ENCODE data around the gene DALRD3. TPM values are rescaled to one million over a fixed set of nuclear protein-coding genes. Genes with fewer than 3 reads are reported as not detected.

DALRD3 gene
- total and polyA plus RNA-seq, 4 donors, result 7.9 to 10.6 (median 9.3) TPM

GRCh38 chr3:49025793-49026520 lies 7.6 kb upstream of the DALRD3 start:
- H3K9ac ChIP-seq (ENCODE audit: low read depth in 1 of 2, low read length in 2 of 2), result no peak overlapping the region
- 94% methylated on average over 8 of the region's 8 CpGs for WGBS
- peaks cover 6 to 33% (median 25%) of the 10 kb centered on the region in 4 donors for H3K4me1 ChIP-seq (ENCODE audit: control insufficient read depth in 4 of 4, insufficient read depth in 4 of 4, low read length in 3 of 4)
- H3K4me3 ChIP-seq (ENCODE audit: low read depth in 1 of 3, low read length in 3 of 3), result no peak overlapping the region
- H3K27ac ChIP-seq (ENCODE audit: low read depth in 1 of 2, low read length in 2 of 2), result no peak overlapping the region
- peaks cover 0 to 34% (median 22%) of the 10 kb centered on the region in 4 donors for H3K36me3 ChIP-seq (ENCODE audit: control insufficient read depth in 4 of 4, insufficient read depth in 3 of 4, low read depth in 1 of 4, low read length in 3 of 4)
- DNase-seq (ENCODE audit: low spot score), result no peak
- no peak for TF ChIP-seq FOXA1 (IDR thresholded peaks at IDR 0.05)
- TF ChIP-seq, protein P1, sequence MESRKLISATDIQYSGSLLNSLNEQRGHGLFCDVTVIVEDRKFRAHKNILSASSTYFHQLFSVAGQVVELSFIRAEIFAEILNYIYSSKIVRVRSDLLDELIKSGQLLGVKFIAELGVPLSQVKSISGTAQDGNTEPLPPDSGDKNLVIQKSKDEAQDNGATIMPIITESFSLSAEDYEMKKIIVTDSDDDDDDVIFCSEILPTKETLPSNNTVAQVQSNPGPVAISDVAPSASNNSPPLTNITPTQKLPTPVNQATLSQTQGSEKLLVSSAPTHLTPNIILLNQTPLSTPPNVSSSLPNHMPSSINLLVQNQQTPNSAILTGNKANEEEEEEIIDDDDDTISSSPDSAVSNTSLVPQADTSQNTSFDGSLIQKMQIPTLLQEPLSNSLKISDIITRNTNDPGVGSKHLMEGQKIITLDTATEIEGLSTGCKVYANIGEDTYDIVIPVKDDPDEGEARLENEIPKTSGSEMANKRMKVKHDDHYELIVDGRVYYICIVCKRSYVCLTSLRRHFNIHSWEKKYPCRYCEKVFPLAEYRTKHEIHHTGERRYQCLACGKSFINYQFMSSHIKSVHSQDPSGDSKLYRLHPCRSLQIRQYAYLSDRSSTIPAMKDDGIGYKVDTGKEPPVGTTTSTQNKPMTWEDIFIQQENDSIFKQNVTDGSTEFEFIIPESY (IDR thresholded peaks at IDR 0.05), result no peak
- no peak for TF ChIP-seq SP1 (IDR thresholded peaks at IDR 0.05)
- TF ChIP-seq, protein P2, sequence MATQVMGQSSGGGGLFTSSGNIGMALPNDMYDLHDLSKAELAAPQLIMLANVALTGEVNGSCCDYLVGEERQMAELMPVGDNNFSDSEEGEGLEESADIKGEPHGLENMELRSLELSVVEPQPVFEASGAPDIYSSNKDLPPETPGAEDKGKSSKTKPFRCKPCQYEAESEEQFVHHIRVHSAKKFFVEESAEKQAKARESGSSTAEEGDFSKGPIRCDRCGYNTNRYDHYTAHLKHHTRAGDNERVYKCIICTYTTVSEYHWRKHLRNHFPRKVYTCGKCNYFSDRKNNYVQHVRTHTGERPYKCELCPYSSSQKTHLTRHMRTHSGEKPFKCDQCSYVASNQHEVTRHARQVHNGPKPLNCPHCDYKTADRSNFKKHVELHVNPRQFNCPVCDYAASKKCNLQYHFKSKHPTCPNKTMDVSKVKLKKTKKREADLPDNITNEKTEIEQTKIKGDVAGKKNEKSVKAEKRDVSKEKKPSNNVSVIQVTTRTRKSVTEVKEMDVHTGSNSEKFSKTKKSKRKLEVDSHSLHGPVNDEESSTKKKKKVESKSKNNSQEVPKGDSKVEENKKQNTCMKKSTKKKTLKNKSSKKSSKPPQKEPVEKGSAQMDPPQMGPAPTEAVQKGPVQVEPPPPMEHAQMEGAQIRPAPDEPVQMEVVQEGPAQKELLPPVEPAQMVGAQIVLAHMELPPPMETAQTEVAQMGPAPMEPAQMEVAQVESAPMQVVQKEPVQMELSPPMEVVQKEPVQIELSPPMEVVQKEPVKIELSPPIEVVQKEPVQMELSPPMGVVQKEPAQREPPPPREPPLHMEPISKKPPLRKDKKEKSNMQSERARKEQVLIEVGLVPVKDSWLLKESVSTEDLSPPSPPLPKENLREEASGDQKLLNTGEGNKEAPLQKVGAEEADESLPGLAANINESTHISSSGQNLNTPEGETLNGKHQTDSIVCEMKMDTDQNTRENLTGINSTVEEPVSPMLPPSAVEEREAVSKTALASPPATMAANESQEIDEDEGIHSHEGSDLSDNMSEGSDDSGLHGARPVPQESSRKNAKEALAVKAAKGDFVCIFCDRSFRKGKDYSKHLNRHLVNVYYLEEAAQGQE (IDR thresholded peaks at IDR 0.05), result no peak
- TF ChIP-seq TAF1 (conservative IDR thresholded peaks at IDR 0.05), result no peak
- no peak for TF ChIP-seq GABPA (IDR thresholded peaks at IDR 0.05 in 1 of 2, conservative IDR thresholded peaks at IDR 0.05 in 1 of 2)
- no peak for TF ChIP-seq RXRA (IDR thresholded peaks at IDR 0.05)
- TF ChIP-seq HNF4A (conservative IDR thresholded peaks at IDR 0.05), result no peak
- H3K27me3 ChIP-seq (ENCODE audit: control insufficient read depth in 4 of 4, insufficient read depth in 4 of 4, low read length in 3 of 4), result no peaks in the 10 kb centered on the region
- H3K9me3 ChIP-seq (ENCODE audit: control insufficient read depth in 4 of 4, low read length in 3 of 4), result no peaks in the 10 kb centered on the region

DNA sequence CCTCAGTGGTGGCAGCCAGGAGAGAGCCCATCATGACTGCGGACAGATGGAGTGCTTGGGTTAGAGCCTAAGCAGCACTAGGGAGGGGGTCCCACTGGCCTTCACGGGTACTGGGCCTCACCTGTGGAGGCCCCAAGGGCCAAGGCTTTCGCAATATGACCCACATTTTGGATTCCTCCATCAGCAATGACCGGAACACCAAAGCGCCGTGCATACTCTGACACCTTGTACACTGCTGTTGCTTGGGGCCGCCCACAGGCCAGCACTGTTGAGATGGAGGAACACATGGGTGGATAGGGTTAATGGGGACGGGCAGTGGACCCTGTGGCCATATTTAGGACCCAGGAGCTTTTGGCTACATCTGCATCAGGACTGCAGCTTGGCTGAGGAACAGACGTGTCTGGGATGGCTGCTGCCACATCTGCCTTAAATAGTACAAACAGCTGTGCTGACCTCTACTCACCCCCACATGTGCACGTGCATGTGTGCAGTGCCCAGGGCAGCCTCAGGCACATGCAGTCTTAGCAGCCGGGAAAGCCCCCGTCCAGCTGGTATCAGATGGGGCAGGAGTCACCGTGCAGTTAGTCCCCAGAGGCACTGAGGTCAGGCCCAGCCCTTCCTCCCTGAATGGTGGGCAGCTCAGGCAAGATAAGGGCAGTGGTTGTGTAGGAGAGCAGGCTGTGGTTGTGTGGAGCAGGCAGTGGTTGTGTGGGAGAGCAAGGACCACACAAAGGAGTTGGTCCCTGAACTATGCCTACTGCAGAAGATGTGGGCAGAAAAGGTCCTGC lies 6.8 kb upstream of the DALRD3 start:
- Histone ChIP-seq H3K4me1 (ENCODE audit: control insufficient read depth in 4 of 4, insufficient read depth in 4 of 4, low read length in 3 of 4) (peaks cover 9 to 38% (median 29%) of the 10 kb centered on the region in 4 donors), H3K9ac (ENCODE audit: low read depth in 1 of 2, low read length in 2 of 2) (no peak overlapping the region), H3K27me3 (ENCODE audit: control insufficient read depth in 4 of 4, insufficient read depth in 4 of 4, low read length in 3 of 4) (no peaks in the 10 kb centered on the region), H3K27ac (ENCODE audit: low read depth in 1 of 2, low read length in 2 of 2) (no peak overlapping the region), H3K4me3 (ENCODE audit: low read depth in 1 of 3, low read length in 3 of 3) (no peak overlapping the region), H3K36me3 (ENCODE audit: control insufficient read depth in 4 of 4, insufficient read depth in 3 of 4, low read depth in 1 of 4, low read length in 3 of 4) (peaks cover 0 to 32% (median 21%) of the 10 kb centered on the region in 4 donors), H3K9me3 (ENCODE audit: control insufficient read depth in 4 of 4, low read length in 3 of 4) (no peaks in the 10 kb centered on the region)
- no peak for DNase-seq (ENCODE audit: low spot score)
- WGBS, result 84% methylated on average over 13 of the region's 13 CpGs
- no peak for TF ChIP-seq GABPA (IDR thresholded peaks at IDR 0.05 in 1 of 2, conservative IDR thresholded peaks at IDR 0.05 in 1 of 2)
- TF ChIP-seq CTCF (IDR thresholded peaks at IDR 0.05; ENCODE audit: low read depth, low read length, missing input control), result no peak
- TF ChIP-seq, protein P2 (IDR thresholded peaks at IDR 0.05), result no peak
- TF ChIP-seq SP1 (IDR thresholded peaks at IDR 0.05), result no peak
- no peak for TF ChIP-seq NR2F2 (IDR thresholded peaks at IDR 0.05)
- no peak for TF ChIP-seq YY1 (IDR thresholded peaks at IDR 0.05)
- no peak for TF ChIP-seq EGR1 (IDR thresholded peaks at IDR 0.05; ENCODE audit: low read depth in 2 of 2)
- TF ChIP-seq TAF1 (conservative IDR thresholded peaks at IDR 0.05), result no peak
- no peak for TF ChIP-seq HNF4A (conservative IDR thresholded peaks at IDR 0.05)
- TF ChIP-seq, protein P3, sequence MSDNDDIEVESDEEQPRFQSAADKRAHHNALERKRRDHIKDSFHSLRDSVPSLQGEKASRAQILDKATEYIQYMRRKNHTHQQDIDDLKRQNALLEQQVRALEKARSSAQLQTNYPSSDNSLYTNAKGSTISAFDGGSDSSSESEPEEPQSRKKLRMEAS (IDR thresholded peaks at IDR 0.05), result no peak

Data from liver (tissue), 9 donors.